Measurements from ENCODE around the gene CCDC59.

DNA sequence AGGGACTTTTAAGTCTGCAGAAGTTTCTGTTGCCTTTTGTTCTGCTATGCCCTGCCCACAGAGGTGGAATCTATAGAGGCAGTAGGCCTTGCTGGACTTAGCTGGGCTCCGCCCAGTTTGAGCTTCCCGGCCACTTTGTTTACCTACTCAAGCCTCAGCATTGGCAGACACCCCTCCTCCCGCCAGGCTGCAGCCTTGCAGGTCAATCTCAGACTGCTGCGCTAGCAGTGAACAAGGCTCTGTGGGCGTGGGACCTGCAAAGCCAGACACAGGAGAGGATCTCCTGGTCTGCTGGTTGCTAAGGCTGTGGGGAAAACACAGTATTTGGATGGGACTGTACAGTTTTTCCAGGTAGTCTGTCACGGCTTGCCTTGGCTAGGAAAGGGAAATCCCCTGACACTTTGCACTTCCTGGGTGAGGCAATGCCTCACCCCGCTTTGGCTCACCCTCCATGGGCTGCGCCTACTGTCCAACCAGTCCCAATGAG lies 43.7 kb downstream of the CCDC59 start:
- TF ChIP-seq, protein P1, sequence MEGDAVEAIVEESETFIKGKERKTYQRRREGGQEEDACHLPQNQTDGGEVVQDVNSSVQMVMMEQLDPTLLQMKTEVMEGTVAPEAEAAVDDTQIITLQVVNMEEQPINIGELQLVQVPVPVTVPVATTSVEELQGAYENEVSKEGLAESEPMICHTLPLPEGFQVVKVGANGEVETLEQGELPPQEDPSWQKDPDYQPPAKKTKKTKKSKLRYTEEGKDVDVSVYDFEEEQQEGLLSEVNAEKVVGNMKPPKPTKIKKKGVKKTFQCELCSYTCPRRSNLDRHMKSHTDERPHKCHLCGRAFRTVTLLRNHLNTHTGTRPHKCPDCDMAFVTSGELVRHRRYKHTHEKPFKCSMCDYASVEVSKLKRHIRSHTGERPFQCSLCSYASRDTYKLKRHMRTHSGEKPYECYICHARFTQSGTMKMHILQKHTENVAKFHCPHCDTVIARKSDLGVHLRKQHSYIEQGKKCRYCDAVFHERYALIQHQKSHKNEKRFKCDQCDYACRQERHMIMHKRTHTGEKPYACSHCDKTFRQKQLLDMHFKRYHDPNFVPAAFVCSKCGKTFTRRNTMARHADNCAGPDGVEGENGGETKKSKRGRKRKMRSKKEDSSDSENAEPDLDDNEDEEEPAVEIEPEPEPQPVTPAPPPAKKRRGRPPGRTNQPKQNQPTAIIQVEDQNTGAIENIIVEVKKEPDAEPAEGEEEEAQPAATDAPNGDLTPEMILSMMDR (tag by site-specific recombination; IDR thresholded peaks at IDR 0.05) = no peak
- TF ChIP-seq ZNF248 (tag by site-specific recombination; IDR thresholded peaks at IDR 0.05) (no peak), KLF7 (tag by site-specific recombination; IDR thresholded peaks at IDR 0.05; ENCODE audit: borderline replicate concordance) (no peak), ZNF785 (tag by site-specific recombination; IDR thresholded peaks at IDR 0.05) (no peak), HOXA7 (CRISPR knock-in tag; IDR thresholded peaks at IDR 0.05; ENCODE audit: borderline replicate concordance) (no peak), PRDM1 (tag by site-specific recombination; IDR thresholded peaks at IDR 0.05) (no peak), SETDB1 (IDR thresholded peaks at IDR 0.05; ENCODE audit: insufficient read length, low read length) (no peak), ZNF324 (tag by site-specific recombination; IDR thresholded peaks at IDR 0.05) (no peak), ZNF544 (tag by site-specific recombination; IDR thresholded peaks at IDR 0.05) (no peak), ZBTB1 (tag by site-specific recombination; IDR thresholded peaks at IDR 0.05) (no peak)
- TF ChIP-seq, protein P2, sequence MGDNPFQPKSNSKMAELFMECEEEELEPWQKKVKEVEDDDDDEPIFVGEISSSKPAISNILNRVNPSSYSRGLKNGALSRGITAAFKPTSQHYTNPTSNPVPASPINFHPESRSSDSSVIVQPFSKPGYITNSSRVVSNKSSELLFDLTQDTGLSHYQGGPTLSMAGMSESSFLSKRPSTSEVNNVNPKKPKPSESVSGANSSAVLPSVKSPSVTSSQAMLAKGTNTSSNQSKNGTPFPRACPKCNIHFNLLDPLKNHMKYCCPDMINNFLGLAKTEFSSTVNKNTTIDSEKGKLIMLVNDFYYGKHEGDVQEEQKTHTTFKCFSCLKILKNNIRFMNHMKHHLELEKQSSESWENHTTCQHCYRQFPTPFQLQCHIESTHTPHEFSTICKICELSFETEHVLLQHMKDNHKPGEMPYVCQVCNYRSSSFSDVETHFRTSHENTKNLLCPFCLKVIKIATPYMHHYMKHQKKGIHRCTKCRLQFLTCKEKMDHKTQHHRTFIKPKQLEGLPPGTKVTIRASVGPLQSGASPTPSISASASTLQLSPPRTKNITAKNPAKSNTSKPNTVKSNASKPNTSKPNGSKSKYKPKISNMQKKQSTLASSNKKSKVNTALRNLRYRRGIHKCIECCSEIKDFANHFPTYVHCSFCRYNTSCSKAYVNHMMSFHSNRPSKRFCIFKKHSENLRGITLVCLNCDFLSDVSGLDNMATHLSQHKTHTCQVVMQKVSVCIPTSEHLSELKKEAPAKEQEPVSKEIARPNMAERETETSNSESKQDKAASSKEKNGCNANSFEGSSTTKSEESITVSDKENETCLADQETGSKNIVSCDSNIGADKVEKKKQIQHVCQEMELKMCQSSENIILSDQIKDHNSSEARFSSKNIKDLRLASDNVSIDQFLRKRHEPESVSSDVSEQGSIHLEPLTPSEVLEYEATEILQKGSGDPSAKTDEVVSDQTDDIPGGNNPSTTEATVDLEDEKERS (tag by site-specific recombination; IDR thresholded peaks at IDR 0.05) = no peak
- TF ChIP-seq, protein P3, sequence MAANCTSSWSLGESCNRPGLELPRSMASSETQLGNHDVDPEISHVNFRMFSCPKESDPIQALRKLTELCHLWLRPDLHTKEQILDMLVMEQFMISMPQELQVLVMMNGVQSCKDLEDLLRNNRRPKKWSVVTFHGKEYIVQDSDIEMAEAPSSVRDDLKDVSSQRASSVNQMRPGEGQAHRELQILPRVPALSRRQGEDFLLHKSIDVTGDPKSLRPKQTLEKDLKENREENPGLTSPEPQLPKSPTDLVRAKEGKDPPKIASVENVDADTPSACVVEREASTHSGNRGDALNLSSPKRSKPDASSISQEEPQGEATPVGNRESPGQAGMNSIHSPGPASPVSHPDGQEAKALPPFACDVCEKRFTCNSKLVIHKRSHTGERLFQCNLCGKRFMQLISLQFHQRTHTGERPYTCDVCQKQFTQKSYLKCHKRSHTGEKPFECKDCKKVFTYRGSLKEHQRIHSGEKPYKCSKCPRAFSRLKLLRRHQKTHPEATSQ (tag by site-specific recombination; IDR thresholded peaks at IDR 0.05) = no peak
